ENCODE data around the gene CD101. TPM values are rescaled to one million over a fixed set of nuclear protein-coding genes. Genes with fewer than 3 reads are reported as not detected.

The CD101 gene, protein sequence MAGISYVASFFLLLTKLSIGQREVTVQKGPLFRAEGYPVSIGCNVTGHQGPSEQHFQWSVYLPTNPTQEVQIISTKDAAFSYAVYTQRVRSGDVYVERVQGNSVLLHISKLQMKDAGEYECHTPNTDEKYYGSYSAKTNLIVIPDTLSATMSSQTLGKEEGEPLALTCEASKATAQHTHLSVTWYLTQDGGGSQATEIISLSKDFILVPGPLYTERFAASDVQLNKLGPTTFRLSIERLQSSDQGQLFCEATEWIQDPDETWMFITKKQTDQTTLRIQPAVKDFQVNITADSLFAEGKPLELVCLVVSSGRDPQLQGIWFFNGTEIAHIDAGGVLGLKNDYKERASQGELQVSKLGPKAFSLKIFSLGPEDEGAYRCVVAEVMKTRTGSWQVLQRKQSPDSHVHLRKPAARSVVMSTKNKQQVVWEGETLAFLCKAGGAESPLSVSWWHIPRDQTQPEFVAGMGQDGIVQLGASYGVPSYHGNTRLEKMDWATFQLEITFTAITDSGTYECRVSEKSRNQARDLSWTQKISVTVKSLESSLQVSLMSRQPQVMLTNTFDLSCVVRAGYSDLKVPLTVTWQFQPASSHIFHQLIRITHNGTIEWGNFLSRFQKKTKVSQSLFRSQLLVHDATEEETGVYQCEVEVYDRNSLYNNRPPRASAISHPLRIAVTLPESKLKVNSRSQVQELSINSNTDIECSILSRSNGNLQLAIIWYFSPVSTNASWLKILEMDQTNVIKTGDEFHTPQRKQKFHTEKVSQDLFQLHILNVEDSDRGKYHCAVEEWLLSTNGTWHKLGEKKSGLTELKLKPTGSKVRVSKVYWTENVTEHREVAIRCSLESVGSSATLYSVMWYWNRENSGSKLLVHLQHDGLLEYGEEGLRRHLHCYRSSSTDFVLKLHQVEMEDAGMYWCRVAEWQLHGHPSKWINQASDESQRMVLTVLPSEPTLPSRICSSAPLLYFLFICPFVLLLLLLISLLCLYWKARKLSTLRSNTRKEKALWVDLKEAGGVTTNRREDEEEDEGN
- total RNA-seq (2021; fragmentation: NEBNext Ultra II Directional; extraction: Animal tissue kit (Norgen Biotek cat#: 25700)) (1.1 and 1.4 TPM in 2 replicates), polyA plus RNA-seq (2011; rRNA removed) (1.2 and 1.5 TPM in 2 replicates), polyA minus RNA-seq (2011; rRNA and poly(A)+ RNA removed) (1.8 and 3.2 TPM in 2 replicates)
- 1.2 TPM for polyA plus RNA-seq (2011; cell fraction: cytosol; rRNA removed)
- polyA plus RNA-seq (2011; cell fraction: nucleus; rRNA removed) = 4.7 TPM
- 1.4 to 3.0 TPM (median 2.1 TPM) in 4 replicates for polyA plus RNA-seq (2012, experiment 1 of 2)
- 0.07 TPM for polyA plus RNA-seq (2012, experiment 2 of 2)
- 1.9 TPM for polyA plus RNA-seq (2013, experiment 1 of 2)
- 2.0 TPM for polyA plus RNA-seq (2013, experiment 2 of 2)
- 1.0 TPM for polyA minus RNA-seq (2011; cell fraction: cytosol; rRNA and poly(A)+ RNA removed)
- 3.8 TPM for polyA minus RNA-seq (2011; cell fraction: nucleus; rRNA and poly(A)+ RNA removed)
- long read RNA-seq, experiment 1, partial matches to known transcripts = 0 of 1 reads
- long read RNA-seq, experiment 1, other reads (novel, unspliced or antisense) = 1 of 1 reads
- long read RNA-seq, experiment 2 = 0 reads

DNA sequence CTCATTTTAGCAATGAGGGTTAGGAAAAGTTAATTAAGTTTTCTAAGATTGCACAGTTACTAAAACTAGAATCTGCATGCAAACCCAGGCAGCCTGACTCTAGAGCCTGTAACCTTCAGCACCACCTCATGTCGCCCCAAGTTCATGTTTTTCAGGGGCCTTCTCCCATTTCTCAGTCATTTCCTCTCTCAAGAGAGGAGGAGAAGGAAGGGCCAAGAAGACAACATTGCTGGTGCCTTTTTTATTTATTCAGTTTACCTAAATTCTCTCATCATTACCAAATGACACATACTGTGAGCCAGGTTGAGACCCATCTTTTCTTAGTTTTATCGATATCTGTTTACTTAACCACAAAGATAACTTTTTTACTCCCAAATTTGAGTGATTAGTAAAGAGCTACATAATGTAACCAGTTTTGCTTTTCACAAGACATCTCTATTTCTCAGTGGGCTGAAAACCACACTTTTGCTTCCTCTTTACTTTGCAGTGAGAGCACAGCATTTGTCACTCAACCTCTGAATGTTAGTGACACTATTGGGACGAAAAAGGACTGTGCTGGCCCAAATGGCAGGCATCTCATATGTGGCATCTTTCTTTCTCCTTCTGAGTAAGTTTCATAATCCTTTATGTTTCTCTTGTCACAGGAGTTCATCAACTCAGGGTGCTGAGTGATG is at the start of gene CD101:
CD101 (plus strand) TSS at position 507 of the 674 bp plus-strand sequence; CDS start at position 565, 58 bp downstream.
- WGBS, 2 experiments (ENCODE audit: extremely low coverage in 1 of 2, insufficient coverage in 1 of 2, insufficient read length in 1 of 2, insufficient replicate concordance in 2 of 2, low coverage in 1 of 2, low lambda C conversion rate in 2 of 2, missing lambda C conversion rate in 1 of 2) = 92% methylated on average over 3 of the region's 3 CpGs; no CpG with 5 or more reads in 1 of the 2 experiments
- Histone ChIP-seq H2BK5ac (ENCODE audit: low read depth, low read length) (no peak within 1 kb of the TSS), H4K8ac (ENCODE audit: extremely low read depth, insufficient read depth, low read length) (no peak within 1 kb of the TSS), H3K14ac (ENCODE audit: insufficient read length) (no peak within 1 kb of the TSS), H2BK12ac (ENCODE audit: low read depth, low read length) (no peak within 1 kb of the TSS), H3K79me1 (ENCODE audit: low read depth, low read length) (no peaks in the 10 kb centered on the region), H2BK15ac (ENCODE audit: low read length) (no peak within 1 kb of the TSS), H3K4me1 (replicated peaks in 1 of 4; ENCODE audit: control insufficient read depth in 3 of 4, insufficient read depth in 4 of 4, low read length in 3 of 4) (peaks cover 0 to 10% (median 3%) of the 10 kb centered on the region in 4 experiments; a peak in 6 of 7 replicates), H3K79me2 (ENCODE audit: control insufficient read depth in 1 of 2, insufficient read depth in 2 of 2, low read length in 2 of 2) (no peaks in the 10 kb centered on the region), H2AK5ac (ENCODE audit: low read depth, low read length) (no peak within 1 kb of the TSS), H4K20me1 (replicated peaks in 1 of 2; ENCODE audit: control insufficient read depth in 1 of 2, insufficient read depth in 2 of 2, low read length in 2 of 2) (no peaks in the 10 kb centered on the region), H3K18ac (ENCODE audit: extremely low read depth, low read length) (no peak within 1 kb of the TSS), H3K23me2 (ENCODE audit: low read depth, low read length) (no peaks in the 10 kb centered on the region; the same call in 1 of the 2 replicates), H2BK20ac (ENCODE audit: low read length) (no peak within 1 kb of the TSS), H3K56ac (replicated peaks; ENCODE audit: insufficient read length, low read depth, low read length) (no peak within 1 kb of the TSS), H3K4ac (replicated peaks; ENCODE audit: insufficient read length, low read depth, low read length) (no peak within 1 kb of the TSS), H3K23ac (ENCODE audit: insufficient read length) (no peak within 1 kb of the TSS), H4K5ac (ENCODE audit: insufficient read length, low read depth, low read length) (no peak within 1 kb of the TSS), H3K9ac (replicated peaks in 1 of 4; ENCODE audit: extremely low read depth in 1 of 4, low read depth in 3 of 4, low read length in 3 of 4) (no peak within 1 kb of the TSS), H3K27me3 (replicated peaks in 1 of 4; ENCODE audit: control insufficient read depth in 3 of 4, extremely low read depth in 1 of 4, insufficient read depth in 3 of 4, low read length in 3 of 4) (no peaks in the 10 kb centered on the region), H3K36me3 (ENCODE audit: control insufficient read depth in 2 of 4, insufficient read depth in 4 of 4, low read length in 3 of 4) (no peaks in the 10 kb centered on the region), H3K9me3 (ENCODE audit: insufficient read depth in 2 of 2, low read depth in 1 of 2, low read length in 1 of 2) (no peaks in the 10 kb centered on the region), H2AFZ (ENCODE audit: low read length) (no peak within 1 kb of the TSS), H3K4me3 (ENCODE audit: extremely low read depth in 1 of 4, insufficient read depth in 2 of 4, low read depth in 3 of 4, low read length in 4 of 4) (no peak within 1 kb of the TSS), H2BK120ac (replicated peaks; ENCODE audit: low read depth, low read length) (no peak within 1 kb of the TSS), H3K27ac (ENCODE audit: low read depth, low read length) (no peak within 1 kb of the TSS), H4K91ac (replicated peaks; ENCODE audit: insufficient read length, low read length) (no peak within 1 kb of the TSS), H3K4me2 (ENCODE audit: insufficient read depth in 1 of 2, low read depth in 2 of 2, low read length in 2 of 2) (no peak within 1 kb of the TSS)
- ChIA-PET POLR2A (ENCODE audit: partially characterized antibody) (no interaction called here), CTCF (ENCODE audit: partially characterized antibody) (interaction anchor here (1.1 to 1.4 kb wide), 2 partner anchors 19 to 58 kb away, joined by 3 to 4 read pairs; no protein-coding TSS in a partner anchor)
- FAIRE-seq (no peak), DNase-seq (ENCODE audit: low read depth in 1 of 2, low spot score in 2 of 2) (no peak)
- TF ChIP-seq SIRT6 (IDR thresholded peaks at IDR 0.05; ENCODE audit: low read length) (no peak), BACH1 (IDR thresholded peaks at IDR 0.05; ENCODE audit: low read length) (no peak), KDM1A (IDR thresholded peaks at IDR 0.05; ENCODE audit: borderline replicate concordance, low read length) (no peak), CBX8 (IDR thresholded peaks at IDR 0.05; ENCODE audit: borderline replicate concordance, low read depth, low read length) (no peak), RNF2 (IDR thresholded peaks at IDR 0.05; ENCODE audit: borderline replicate concordance, low read depth, low read length, missing control alignments, poor library complexity, severe bottlenecking) (no peak)
